Activated naive CD4-positive, alpha-beta T cell treated with anti-CD3 and anti-CD28 coated beads, Interleukin-2, amount 50 U/mL, for 24 hours (primary cell): ENCODE results near the gene CHRNB1.

ENCODE experiments used
- H3K27ac Mint-ChIP-seq: one replicate; pipeline ENCODE4 v1.8.0; 2021; ENCODE audit warnings: mild to moderate bottlenecking, mixed read lengths
- H3K27me3 Mint-ChIP-seq: one replicate; pipeline ENCODE4 v1.8.0; 2021; ENCODE audit warnings: mixed read lengths
- H3K36me3 Mint-ChIP-seq: one replicate; pipeline ENCODE4 v1.8.0; 2021; ENCODE audit warnings: mixed read lengths
- H3K4me1 Mint-ChIP-seq: one replicate; pipeline ENCODE4 v1.8.0; 2021; ENCODE audit warnings: mixed read lengths
- H3K4me3 Mint-ChIP-seq: one replicate; pipeline ENCODE4 v1.8.0; 2021; ENCODE audit warnings: mild to moderate bottlenecking, mixed read lengths
- H3K9me3 Mint-ChIP-seq: one replicate; pipeline ENCODE4 v1.8.0; 2021; ENCODE audit warnings: mixed read lengths

Gene CHRNB1

DNA sequence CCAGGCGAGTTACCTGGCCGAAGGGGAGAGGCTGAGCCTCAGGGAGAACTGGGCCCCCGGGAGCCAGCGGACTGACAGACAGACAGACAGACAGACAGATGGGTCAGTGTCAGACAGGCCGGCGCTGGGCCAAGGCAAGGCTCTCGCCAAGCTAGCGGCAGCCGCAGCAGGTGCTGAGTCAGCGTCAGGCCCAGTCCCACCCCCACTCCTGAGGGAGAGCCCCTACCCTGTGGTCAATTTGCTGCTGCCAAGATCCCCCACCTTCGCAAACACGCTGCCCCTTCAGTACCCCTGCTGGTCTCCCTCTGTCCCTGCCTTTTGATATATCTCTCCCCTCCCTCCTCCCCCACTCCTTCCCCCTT is 4.0 kb upstream of the CHRNB1 start:
- H3K27me3 Mint-ChIP-seq, result peaks cover 34% of the 10 kb centered on the region
- no peaks in the 10 kb centered on the region for H3K36me3 Mint-ChIP-seq
- no peak overlapping the region for H3K27ac Mint-ChIP-seq
- peaks cover 46% of the 10 kb centered on the region for H3K4me1 Mint-ChIP-seq
- peak overlapping the region; percentile 82 for H3K4me3 Mint-ChIP-seq
- no peaks in the 10 kb centered on the region for H3K9me3 Mint-ChIP-seq

GRCh38 chr17:7441266-7441665 is 3.6 kb upstream of the CHRNB1 start:
- Mint-ChIP-seq H3K36me3 (no peaks in the 10 kb centered on the region), H3K9me3 (no peaks in the 10 kb centered on the region), H3K27ac (no peak overlapping the region), H3K27me3 (peaks cover 36% of the 10 kb centered on the region), H3K4me1 (peaks cover 46% of the 10 kb centered on the region), H3K4me3 (no peak overlapping the region)

DNA sequence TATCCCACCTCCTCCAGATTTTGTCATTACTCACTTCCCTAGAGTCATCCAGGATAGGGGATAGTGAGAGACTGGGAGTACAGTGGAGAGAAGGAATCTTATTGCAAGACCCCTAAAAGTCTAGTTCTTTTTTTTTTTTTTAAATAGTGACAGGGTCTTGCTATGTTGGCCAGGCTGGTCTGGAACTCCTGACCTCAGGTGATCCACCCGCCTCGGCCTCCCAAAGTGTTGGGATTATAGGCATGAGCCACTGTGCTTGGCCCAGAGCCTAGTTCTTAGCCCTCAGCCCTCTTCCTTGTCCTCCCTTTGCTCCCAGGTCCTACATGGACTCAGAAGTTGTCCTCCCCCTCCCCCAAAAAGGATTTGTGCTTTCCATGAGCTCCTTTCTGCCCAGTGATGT is 2.7 kb upstream of the CHRNB1 start:
- peaks cover 39% of the 10 kb centered on the region for H3K27me3 Mint-ChIP-seq
- H3K27ac Mint-ChIP-seq, result peak overlapping the region; percentile 11
- no peaks in the 10 kb centered on the region for H3K9me3 Mint-ChIP-seq
- H3K4me1 Mint-ChIP-seq, result peaks cover 41% of the 10 kb centered on the region
- peak overlapping the region; percentile 8 for H3K4me3 Mint-ChIP-seq
- H3K36me3 Mint-ChIP-seq, result no peaks in the 10 kb centered on the region

GRCh38 chr17:7443499-7444485 is 1.1 kb upstream of the CHRNB1 start:
- H3K27ac Mint-ChIP-seq, result no peak overlapping the region
- H3K4me3 Mint-ChIP-seq, result no peak overlapping the region
- H3K27me3 Mint-ChIP-seq, result peaks cover 45% of the 10 kb centered on the region
- H3K36me3 Mint-ChIP-seq, result peaks cover 8% of the 10 kb centered on the region
- peaks cover 35% of the 10 kb centered on the region for H3K4me1 Mint-ChIP-seq
- no peaks in the 10 kb centered on the region for H3K9me3 Mint-ChIP-seq

DNA sequence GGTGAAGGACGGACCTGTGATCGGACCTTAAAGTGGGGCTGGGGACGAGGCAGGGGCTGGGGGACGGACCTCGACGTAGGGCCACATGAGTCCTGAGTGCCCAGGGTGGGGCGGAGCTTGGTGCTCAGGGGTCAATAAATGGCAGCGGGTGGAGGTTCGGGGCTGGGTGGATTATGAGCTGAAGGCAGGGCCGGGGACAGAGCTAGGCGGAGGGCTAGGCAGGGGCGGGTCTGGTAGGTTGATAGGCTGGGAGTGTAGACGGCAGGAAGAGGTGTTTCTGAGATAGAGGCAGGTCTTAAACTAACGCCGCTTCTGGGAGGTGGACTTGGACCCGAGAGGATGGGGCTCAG is 733 bp downstream of the CHRNB1 start:
- peaks cover 9% of the 10 kb centered on the region for H3K36me3 Mint-ChIP-seq
- peaks cover 39% of the 10 kb centered on the region for H3K27me3 Mint-ChIP-seq
- H3K4me1 Mint-ChIP-seq, result peaks cover 23% of the 10 kb centered on the region
- H3K4me3 Mint-ChIP-seq, result peak overlapping the region; percentile 80
- peak overlapping the region; percentile 14 for H3K27ac Mint-ChIP-seq
- H3K9me3 Mint-ChIP-seq, result no peaks in the 10 kb centered on the region

DNA sequence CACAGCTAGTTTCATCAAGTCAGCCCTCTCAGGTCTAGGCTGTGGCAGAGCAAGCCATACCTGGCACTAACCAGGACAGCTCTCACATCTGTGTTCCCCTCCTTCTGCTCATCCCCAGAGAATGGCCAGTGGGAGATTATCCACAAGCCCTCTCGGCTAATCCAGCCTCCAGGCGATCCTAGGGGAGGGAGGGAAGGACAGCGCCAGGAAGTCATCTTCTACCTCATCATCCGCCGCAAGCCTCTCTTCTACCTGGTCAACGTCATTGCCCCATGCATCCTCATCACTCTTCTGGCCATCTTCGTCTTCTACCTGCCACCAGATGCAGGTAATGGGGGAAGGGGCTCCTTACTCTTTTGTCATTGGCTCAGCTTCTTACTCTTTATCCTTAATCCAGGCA is 3.6 kb downstream of the CHRNB1 start:
- Mint-ChIP-seq H3K9me3 (no peaks in the 10 kb centered on the region), H3K4me3 (no peak overlapping the region), H3K4me1 (peaks cover 22% of the 10 kb centered on the region), H3K27me3 (peaks cover 24% of the 10 kb centered on the region), H3K27ac (no peak overlapping the region), H3K36me3 (peaks cover 9% of the 10 kb centered on the region)

- Mint-ChIP-seq H3K27me3 (no peaks in the 10 kb centered on the region), H3K4me1 (peaks cover 21% of the 10 kb centered on the region), H3K27ac (no peak overlapping the region), H3K4me3 (no peak overlapping the region), H3K9me3 (no peaks in the 10 kb centered on the region), H3K36me3 (no peaks in the 10 kb centered on the region)
These were observed 15.2 kb downstream of the CHRNB1 start for GRCh38 chr17:7459961-7460545.

DNA sequence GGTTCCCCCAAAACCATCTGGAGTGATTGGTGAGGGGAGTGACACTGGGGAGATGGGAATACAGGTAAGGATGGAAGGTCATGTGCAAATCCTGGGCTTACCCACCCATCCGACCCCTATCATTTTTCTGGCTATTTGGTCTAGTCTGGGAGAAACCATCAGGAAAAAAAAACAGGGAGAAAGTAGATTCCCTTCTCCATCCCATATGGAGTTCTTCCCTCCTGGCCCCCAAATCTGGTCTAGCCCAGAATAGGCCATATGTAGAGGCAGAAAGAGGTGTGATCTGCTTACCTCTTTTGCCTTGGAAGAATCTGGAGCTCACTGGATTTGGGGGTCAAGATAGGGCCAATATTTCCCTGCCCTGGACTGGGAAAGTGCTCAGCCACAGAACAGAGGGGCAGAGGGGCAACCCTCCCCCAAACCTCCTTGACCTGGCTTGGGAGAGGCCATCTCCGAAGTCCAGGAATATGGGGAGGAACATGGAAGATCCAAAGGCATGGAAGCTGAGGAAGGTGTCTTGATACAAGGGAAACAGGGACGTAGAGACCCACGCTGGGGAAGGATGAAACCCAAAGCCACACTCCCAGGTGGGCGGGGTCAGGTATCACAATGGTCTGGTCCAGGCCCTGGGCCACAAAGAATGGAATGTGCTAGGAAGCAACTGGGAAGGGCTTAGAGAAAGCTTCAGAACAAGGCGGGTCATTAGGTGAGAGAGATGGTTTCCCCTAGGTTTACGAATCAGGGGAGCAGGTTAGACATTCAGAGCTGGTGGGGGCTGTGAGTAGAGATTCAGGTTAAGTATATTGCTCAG is 16.2 kb downstream of the CHRNB1 start:
- no peaks in the 10 kb centered on the region for H3K36me3 Mint-ChIP-seq
- no peaks in the 10 kb centered on the region for H3K27me3 Mint-ChIP-seq
- H3K4me3 Mint-ChIP-seq, result no peak overlapping the region
- H3K9me3 Mint-ChIP-seq, result no peaks in the 10 kb centered on the region
- peak overlapping the region; percentile 12 for H3K27ac Mint-ChIP-seq
- peaks cover 17% of the 10 kb centered on the region for H3K4me1 Mint-ChIP-seq

- Mint-ChIP-seq H3K4me3 (no peak overlapping the region), H3K27ac (no peak overlapping the region), H3K9me3 (no peaks in the 10 kb centered on the region), H3K36me3 (no peaks in the 10 kb centered on the region), H3K4me1 (peaks cover 16% of the 10 kb centered on the region), H3K27me3 (no peaks in the 10 kb centered on the region)
These were observed 17.9 kb downstream of the CHRNB1 start for GRCh38 chr17:7462474-7463371.

DNA sequence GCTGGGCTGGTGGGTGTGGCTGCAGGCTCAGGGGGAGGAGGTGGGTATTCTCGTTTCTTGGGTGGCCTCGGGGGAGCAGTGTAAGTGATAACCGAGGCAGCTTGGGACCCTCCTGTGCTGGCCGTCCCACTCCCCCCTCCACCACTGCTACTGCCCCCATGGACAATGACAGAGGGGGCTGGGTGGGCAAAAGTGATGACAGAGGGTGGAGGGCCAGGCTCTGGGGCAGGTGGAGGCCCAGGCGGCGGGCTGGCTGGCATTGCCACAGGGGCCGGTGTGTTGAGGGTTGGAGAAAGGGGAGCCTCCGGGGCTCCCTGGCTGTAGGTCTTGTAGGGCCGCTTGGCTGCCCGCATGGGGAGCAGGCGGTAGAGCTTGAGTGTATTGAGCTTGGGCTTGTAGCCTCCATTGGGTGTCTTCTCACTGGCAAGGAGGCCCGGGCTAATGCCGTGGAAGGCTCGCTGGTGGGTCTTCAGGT is 18.5 kb downstream of the CHRNB1 start:
- H3K9me3 Mint-ChIP-seq, result no peaks in the 10 kb centered on the region
- H3K4me3 Mint-ChIP-seq, result no peak overlapping the region
- H3K4me1 Mint-ChIP-seq, result peaks cover 18% of the 10 kb centered on the region
- no peak overlapping the region for H3K27ac Mint-ChIP-seq
- no peaks in the 10 kb centered on the region for H3K36me3 Mint-ChIP-seq
- no peaks in the 10 kb centered on the region for H3K27me3 Mint-ChIP-seq

DNA sequence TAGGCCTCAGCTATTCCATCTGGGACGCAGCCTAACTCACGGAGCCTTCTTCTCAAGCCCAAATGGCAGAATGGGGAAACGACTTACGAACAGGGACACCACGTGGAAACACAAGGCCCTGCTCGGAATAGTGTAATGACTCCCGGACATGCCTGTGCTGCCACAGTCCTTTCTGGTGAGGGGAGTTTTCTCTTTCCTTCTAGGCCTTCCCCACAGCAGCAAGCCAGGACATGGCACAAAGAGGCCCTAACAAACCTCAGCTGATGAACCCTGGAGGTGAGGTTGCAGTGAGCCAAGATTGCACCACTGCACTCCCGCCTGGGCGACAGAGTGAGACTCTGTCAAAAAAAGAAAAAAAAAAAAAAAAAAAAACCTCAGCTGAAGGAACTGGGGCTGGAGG is 19.2 kb downstream of the CHRNB1 start:
- Mint-ChIP-seq H3K27me3 (no peaks in the 10 kb centered on the region), H3K4me3 (no peak overlapping the region)

GRCh38 chr17:7465597-7466275 is 20.9 kb downstream of the CHRNB1 start:
- Mint-ChIP-seq H3K36me3 (no peaks in the 10 kb centered on the region), H3K27ac (no peak overlapping the region), H3K9me3 (no peaks in the 10 kb centered on the region), H3K27me3 (no peaks in the 10 kb centered on the region), H3K4me3 (no peak overlapping the region), H3K4me1 (peaks cover 16% of the 10 kb centered on the region)

More for the DNA sequence above, 19.2 kb downstream of the CHRNB1 start:
- no peaks in the 10 kb centered on the region for H3K36me3 Mint-ChIP-seq
- peaks cover 18% of the 10 kb centered on the region for H3K4me1 Mint-ChIP-seq
- H3K27ac Mint-ChIP-seq, result no peak overlapping the region
- no peaks in the 10 kb centered on the region for H3K9me3 Mint-ChIP-seq

- Mint-ChIP-seq H3K27ac (no peak overlapping the region), H3K36me3 (no peaks in the 10 kb centered on the region), H3K9me3 (no peaks in the 10 kb centered on the region), H3K4me3 (no peak overlapping the region), H3K27me3 (no peaks in the 10 kb centered on the region), H3K4me1 (peaks cover 18% of the 10 kb centered on the region)
These were observed 21.4 kb downstream of the CHRNB1 start for GRCh38 chr17:7466318-7466638.

GRCh38 chr17:7466639-7467341 is 21.9 kb downstream of the CHRNB1 start:
- H3K36me3 Mint-ChIP-seq, result no peaks in the 10 kb centered on the region
- H3K4me3 Mint-ChIP-seq, result no peak overlapping the region
- H3K27me3 Mint-ChIP-seq, result no peaks in the 10 kb centered on the region
- H3K9me3 Mint-ChIP-seq, result no peaks in the 10 kb centered on the region
- peaks cover 22% of the 10 kb centered on the region for H3K4me1 Mint-ChIP-seq
- peak overlapping the region; percentile 41 for H3K27ac Mint-ChIP-seq
